ENCODE results near the gene HIGD1A. TPM values are rescaled to one million over a fixed set of nuclear protein-coding genes. Genes with fewer than 3 reads are reported as not detected.

The HIGD1A gene
- total RNA-seq: 178 and 185 TPM in 2 replicates

GRCh38 chr3:42804106-42804830 lies at the start of gene HIGD1A:
TSS of gene HIGD1A (minus strand) at chr3:42804490. CDS start at chr3:42794253, 10,237 bp downstream.

GRCh38 chr3:42809202-42809601 lies 4.9 kb upstream of the HIGD1A start, which contains the start of gene ACKR2:
TSS of gene ACKR2 (plus strand) at chr3:42809445. CDS start at chr3:42864503, 55,058 bp downstream.

GRCh38 chr3:42772670-42773408 lies 31.5 kb downstream of the HIGD1A start, which contains the start of gene CCDC13:
TSS of gene CCDC13 (minus strand) at chr3:42773253. CDS start at chr3:42758345, 14,908 bp downstream.

Other genes starting within 250 kb of the HIGD1A start
- gene SEC22C, start 222.5 kb downstream of the HIGD1A start, total RNA-seq: 52.3 and 57.9 TPM in 2 replicates
- gene SS18L2, start 213.6 kb downstream of the HIGD1A start, total RNA-seq: 13.3 and 15.7 TPM in 2 replicates
- 60.9 and 76.0 TPM in 2 replicates for gene NKTR, start 203.8 kb downstream of the HIGD1A start, total RNA-seq
- gene ZBTB47, start 150.8 kb downstream of the HIGD1A start, total RNA-seq: 31.8 and 33.4 TPM in 2 replicates
- gene KLHL40, start 119.0 kb downstream of the HIGD1A start, total RNA-seq: not detected in 2 replicates
- gene HHATL, start 101.7 kb downstream of the HIGD1A start, total RNA-seq: not detected in 2 replicates
- 0.14 and 0.59 TPM in 2 replicates for gene CCDC13, start 31.2 kb downstream of the HIGD1A start, total RNA-seq
- gene ACKR2, start 5.0 kb upstream of the HIGD1A start, total RNA-seq: not detected in 2 replicates
- gene CYP8B1, start 71.4 kb upstream of the HIGD1A start, total RNA-seq: not detected in 2 replicates
- 1.1 and 1.2 TPM in 2 replicates for gene ZNF662, start 101.7 kb upstream of the HIGD1A start, total RNA-seq
- 1.5 and 1.8 TPM in 2 replicates for gene GASK1A, start 174.8 kb upstream of the HIGD1A start, total RNA-seq